HL-60/S4 treated with phorbol 12-myristate 13-acetate at 8.2 ng/mL for 4 days and 3 days (cell line): Measurements from ENCODE around the gene PSMG4.

ENCODE experiments used
- in situ Hi-C: fragments of 300-500 bp; cut with MboI; formaldehyde crosslinking; loops from 2 replicates; pipeline ENCODE4 v1.15.0; 2022; ENCODE audit warnings: low sequenced_read_pairs

The PSMG4 gene

DNA sequence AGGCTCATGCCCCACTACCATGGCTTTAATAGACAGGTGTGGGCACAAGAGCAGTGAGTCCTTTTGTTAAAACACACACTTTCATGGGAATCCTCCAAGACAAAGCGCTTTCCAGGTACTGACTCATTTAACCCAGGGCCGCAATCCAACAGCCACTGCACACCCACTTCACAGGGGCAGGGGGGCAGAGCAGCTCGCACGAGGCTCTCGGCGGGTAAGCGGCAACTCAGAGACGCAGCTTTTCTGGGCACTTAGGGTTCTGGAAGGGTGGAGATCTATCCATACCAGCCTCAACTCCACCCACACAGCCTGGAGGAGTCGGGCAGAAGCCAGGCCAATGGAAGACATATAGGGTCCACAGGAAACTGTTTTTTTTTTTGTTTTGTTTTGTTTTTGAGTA is 28.6 kb downstream of the PSMG4 start:
- in situ Hi-C loops: no loop called here

DNA sequence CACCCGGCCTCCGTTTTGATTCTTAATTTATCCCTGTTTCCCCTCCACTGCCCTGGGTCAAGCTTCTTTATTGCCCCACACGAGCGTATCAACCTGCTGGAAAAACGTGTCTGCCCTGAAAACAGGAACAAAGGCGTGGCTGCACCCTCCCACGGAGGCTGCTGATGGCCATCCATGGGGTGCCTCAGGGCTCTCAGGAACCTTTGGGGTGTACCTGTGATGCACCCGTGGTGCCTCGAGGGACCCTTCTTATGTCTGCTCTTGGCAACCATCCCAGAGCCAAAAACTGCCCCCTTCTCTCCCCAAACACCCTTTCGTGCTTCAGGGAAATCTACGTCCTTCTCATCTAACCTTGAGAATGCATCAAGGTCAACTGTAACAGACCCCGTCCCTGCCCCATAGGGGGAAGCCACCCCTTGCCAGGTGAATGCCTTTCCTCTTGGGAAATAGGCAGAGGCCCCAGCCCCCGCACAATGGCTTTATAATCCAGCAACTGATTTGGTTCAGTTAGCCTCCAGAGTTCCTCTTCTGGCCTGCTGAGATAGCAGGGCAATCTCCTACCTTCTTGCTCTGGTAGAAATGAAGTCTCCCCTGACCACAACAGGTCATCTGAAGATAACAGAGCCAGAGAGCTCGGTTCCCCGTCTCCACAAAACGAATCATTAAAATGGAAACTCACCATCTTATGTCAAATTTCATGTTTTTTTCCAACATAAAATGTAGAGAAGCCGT is 29.4 kb downstream of the PSMG4 start:
- in situ Hi-C loops: no loop called here

DNA sequence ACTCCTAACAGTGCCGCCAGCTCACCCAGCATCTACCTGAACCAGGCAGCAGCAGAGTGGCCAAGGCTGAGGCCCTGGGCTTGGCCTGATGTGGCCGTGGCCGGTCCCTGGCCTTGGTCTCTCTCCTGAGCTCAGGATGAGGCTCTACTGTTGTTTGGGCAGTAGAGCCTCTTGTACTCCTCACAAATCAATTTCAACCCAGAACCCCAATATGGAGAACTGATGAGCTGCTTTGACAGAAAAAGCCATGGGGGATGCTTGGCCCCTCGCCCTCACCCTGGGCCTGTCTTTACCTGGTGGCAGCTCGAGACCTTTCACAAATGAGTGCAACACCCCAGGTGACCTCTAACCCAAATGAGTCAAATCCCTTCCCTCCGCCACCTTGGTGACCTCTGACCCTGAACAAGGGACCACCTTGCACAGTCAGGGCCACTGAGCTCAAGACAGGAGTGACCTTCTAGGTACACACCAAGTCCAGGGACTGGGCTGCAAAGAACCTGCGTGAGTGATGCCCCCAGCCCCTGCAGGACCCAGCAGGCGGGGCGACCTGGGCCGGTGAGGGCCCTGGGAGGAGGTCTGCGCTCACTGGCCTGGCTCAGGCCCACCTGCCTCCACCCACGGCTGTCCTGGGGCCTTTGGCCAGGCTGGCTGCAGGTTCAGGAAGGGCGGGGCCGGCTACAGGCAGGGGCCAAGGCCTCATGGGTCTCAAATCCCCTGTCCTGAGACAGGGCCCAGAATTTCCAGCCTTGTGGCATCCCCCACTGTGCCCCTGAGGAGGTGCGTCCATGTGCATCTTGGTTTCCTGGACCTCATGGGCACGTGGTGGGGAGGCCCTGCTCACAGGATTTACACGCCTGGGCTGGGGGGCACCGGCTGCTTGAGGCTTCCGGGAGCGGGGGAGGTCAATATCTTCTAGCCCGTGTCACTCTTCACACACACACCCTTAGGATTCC is 30.2 kb downstream of the PSMG4 start:
- in situ Hi-C loops: no loop called here

DNA sequence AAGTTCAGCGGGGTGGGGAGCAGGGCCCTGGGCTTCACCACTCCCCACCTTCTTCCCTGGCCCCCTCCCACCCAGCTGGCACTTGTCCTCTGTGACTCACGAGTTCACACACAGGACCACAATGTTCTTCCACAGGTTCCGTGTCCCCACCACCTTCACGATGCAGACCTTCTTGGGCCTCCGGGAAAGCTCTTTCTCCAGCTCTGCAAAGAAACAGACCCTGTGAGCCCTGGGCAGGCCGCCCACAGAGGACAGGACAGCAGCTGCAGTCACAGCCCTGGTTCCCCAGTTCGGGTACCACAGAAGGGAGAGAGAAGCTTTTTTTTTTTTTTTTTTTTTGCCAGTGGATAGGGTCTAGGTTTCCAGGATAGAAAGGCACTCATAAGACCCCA is 30.9 kb downstream of the PSMG4 start:
- in situ Hi-C loops: no loop called here

DNA sequence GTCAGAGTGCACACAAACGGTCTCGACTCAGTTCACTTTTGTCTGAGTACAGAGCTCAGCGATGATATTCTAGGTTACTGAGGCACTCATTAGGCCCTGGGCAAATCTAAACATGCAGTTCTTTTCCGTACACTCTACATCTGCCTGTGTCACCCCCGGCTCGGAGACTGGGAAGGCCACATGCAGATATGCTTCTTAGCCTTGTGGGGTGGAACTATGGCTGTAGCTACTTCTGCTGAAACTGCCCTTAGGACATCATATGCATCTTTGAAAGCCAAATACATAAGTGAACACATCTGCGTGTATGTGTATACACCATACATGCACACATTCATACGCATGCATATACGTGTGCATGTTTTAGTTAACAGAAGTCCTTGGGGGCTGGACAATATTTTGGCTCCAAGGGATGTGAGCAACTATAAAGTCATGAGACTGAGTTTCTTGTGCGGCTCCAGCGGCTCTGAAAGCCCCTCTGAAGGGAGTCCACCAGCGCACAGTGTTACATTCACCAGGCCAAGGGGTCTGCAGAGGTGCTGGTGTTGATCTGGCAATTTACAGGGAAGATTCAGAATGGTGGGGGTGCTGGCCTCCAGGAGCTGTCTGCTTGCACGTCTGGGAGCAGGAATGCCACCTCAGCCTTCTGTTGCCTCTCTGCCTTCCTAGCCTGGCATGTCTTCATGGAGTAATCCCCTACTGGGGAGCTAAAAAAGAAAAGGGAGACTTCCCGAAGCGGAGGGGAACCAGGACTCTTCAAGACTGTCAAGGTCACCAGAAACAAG is 31.6 kb downstream of the PSMG4 start:
- in situ Hi-C loops: no loop called here

DNA sequence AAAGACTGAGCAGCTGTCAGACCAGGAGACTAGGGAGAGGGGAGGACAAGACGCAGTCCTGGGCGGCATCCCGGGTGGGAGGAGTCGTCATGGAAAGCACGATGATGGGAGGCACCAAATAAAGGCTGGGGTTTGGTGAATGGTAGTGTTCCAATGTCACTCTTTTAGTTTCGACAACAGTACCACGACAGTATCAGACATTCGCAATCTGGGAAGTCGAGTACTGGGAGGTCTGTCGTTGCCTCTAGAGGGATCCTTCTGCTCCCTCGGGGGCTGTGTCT is 32.1 kb downstream of the PSMG4 start:
- in situ Hi-C loops: no loop called here

DNA sequence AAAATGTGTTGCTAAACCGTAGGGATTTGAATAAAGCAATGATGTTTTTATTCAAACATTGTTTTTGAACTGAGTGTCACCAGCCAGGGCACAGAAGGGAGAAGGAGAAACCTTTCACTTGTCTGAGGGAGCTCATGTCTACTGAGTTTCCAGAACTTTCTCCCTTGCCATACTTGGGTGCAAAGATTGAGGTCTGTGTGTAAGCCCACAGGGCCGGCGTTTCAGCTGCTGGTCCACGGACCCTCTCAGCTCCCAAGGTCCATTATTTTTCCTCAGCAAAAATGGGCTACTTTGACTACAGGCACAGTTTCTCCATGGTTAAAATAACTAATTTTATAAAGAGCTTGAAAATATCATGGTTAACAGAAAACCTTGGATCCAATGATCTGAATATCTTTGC is 32.6 kb downstream of the PSMG4 start:
- in situ Hi-C loops: no loop called here

DNA sequence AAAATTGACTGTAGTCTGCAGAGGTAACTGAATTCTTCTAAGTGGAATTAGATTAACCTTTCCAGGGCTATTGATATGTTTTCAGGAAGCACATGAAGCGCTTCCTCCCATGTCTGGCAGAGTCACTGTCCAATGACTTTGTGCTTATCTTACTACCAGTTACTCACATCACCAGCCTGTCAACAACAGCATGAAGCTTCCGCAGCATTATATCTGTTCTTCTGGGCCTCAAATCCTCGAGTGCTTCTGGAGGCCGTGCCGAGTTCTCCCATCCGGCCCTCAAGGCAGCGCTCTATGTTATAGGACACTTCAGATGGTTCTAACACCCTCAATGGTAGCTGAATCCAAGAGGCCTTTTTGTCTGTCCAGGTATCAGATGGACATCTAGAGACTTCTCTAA is 33.2 kb downstream of the PSMG4 start:
- in situ Hi-C loops: no loop called here

DNA sequence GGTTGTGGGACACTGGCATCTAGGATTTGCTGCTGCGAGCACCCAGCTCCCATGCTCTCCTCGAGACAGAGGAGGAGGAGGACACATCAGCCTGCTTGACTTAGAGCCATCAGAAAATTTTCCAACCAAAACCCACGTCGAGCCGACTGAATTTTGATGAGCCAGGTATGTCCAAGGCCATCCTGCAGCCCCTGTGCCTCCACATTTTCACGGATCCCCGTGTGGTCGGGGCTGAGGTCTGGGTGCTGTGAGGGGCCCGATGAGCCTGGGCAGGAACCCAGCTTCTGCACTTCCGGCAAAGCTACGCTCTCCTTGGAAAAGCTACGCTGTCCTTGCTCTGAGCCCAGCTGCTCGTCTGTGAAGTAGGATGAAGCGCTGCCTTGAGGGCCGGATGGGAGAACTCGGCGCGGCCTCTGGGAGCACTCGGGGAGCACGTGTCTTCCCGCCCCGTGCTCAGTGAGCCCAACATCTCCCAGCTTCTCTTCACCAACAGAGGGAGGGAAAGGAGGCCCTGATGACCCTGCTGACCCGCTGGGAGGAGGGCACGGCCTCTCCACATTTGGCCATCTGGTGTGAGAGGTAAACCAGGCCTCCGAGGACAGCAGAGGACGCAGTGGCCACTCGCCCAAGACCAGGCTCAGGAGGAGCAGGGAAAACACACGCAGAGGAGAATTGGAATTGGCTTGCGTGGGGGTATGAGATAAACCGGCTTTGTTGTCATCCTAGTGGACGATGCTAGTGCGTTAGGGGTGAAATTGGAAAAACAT is 33.9 kb downstream of the PSMG4 start:
- in situ Hi-C loops: no loop called here

DNA sequence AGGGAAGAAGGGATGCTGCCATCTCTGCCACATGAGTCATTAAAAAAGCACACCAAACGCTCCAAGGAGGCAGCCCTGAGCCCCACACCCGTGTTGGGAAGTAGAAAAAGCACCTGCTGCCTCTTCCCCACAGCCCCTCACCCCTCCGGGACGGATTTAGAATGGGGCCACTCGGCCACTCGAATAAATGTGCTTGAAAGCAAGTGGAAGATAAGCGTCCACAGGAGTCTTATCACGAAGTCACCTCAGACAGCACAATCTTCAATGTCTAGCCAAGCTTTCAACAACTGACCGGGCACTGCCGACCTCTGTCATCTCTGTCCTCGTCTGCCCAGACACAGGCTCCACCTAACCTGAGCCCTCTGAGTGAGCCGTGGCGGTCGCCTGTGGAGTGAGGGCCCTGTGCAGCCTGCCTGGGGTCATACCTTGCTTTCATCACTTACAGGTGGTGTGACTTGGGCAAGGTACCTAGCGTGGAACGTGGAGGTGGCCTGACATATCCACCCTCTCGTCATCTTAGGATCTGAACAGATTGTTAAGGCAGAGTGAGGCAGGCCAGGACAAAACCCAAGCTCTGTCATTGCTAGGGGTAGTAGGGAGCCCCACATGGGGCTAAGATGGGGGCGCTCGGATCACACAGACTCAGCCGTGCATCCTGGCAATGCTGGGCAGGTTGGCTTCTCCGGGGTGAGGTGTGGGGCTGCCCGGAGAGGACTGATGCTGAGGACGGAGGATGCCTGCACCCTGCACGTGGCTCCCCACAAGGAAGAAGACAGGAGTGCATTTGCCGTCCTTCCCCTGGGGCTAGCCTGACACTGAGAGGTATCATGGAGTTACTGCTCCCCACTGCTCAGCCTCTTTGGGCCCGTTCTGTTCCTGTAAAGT is 34.8 kb downstream of the PSMG4 start:
- in situ Hi-C loops: no loop called here

DNA sequence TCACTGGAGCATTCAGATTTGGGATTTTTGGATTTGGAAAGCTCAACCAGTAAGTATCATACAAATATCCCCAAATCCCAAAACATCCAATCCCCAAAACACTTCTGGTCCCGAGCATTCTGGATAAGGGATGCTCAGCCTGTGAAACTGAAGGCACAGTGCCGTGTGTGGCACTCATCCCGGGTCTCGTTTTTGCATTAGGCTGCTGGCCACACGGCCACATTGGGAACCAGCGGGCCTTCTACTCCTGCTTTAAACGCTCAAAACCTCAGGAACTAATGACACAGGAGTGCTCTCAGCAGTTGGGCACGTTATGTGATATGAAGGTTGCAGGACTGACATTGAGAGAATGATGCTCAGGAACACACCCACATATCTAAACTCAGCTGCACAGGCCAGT is 35.6 kb downstream of the PSMG4 start:
- in situ Hi-C loops: no loop called here

DNA sequence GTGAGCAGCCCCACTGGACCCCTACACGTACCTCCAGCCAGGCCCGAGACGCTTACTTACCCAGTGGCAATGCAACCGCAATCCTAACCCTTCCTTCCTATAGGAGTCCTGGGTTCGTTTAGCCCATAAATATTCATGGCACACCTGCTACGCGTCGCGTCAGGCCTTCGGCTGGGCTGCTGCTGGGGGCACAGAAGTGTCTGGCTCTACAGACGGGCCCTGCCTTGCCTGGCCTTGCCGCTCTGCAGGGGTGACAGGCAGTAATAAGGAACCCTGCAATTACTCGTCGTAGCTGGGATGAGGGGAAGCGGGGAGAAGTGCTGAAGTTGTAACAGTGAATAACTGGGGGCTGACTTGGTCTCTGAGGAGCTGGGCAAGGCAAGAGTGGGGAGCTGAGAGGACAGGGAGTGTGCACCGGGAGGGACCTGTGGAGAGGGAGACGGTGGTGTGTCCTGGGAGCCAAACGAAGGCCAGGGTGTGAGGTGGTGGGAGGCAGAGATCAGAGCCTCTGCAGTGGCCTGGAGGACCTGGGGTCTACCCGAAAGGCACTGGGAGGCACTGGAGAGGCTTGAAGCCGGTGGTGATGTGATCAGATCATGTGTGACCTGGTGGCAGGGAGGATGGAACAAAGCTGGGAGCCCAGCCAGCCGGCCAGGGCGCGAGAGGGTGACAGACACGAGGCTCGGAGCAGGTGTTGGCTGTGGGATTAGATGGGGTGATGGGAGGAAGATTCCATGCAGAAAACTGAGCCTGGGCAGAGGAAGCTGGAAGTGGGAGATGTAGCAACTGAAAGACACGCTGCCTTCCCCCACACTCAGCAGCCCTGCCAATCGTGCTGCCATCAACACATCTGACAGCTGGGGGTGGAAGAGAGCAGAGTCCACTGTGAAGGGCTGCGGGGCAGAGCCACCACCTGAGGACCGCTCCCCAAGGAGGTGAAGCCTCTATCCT is 36.4 kb downstream of the PSMG4 start:
- in situ Hi-C loops: no loop called here

DNA sequence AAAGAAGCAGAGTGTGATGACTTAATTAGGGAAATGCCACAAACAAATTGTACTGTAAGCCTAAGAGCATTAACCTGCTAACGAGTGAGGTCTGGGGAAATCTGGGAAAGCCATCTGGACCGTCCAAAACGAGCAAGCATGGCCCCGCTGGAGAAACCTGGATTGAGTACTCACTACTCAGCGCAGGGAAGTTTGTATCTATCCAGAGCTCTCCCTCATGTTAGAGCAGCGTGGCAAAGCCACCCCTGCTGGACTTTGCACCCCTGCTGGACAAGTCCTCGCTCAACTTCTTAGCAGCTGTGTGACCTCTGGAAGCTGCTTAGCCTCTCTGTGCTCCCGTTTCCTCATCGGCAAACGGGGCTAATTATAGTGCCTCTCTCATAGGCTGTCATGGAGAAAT is 37.3 kb downstream of the PSMG4 start:
- in situ Hi-C loops: no loop called here

DNA sequence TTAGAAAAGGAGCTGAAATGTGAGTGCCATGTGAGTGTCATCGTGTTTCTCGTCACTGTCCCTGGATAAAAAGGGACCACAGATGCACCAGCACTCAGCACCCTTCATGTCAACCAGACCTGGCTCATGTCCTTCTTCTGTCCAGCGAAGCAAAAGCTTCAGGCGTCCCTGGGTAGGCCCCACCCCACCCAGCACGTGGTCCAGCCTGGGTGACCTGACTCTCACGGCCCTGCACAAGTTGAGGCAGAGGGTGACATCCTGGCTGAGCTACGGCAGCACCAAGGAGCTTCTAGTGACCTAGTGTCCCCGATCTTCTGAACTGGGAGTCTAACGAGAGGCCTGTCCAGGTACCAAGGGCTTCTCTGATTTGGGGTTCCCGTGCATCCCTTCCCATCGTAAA is 37.8 kb downstream of the PSMG4 start:
- in situ Hi-C loops: no loop called here

DNA sequence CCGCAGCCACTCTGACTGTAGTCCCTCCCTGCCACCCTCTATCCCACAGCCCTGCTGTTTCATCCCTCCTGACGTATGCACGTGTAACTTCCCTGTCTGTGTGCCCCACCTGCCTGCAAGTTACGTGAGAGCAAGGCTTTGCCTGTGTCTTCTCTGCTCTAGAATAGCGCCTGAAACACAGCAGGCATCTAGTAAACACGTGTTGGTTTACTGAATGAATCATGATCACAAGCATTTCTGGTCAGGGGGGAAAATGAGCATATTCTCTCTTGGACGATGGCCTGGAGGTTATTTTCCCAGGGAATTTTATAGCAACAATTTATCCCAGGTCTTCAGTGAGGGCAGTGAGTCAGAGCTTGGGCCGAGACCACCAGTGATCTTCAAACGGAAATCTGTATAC is 38.3 kb downstream of the PSMG4 start:
- in situ Hi-C loops: no loop called here

DNA sequence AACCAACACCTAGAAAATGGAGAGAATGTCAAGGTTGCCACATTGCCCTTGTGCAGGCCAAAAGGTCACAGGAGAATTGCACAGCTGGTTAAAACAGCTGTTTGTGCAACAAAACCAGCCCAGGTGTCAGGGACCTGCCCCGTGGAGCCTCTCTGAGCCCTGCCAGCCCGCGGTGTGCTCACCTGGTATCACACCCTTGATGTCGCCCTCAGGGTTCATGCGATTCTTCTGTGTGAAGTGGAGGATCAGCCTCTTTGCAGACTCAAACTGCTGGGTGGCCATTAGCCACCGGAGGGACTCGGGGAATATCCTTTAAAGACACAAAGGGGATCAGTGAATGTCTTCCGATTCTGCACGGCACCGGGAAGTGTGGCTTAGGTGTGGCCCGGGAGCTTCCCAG is 39.2 kb downstream of the PSMG4 start:
- in situ Hi-C loops: no loop called here

DNA sequence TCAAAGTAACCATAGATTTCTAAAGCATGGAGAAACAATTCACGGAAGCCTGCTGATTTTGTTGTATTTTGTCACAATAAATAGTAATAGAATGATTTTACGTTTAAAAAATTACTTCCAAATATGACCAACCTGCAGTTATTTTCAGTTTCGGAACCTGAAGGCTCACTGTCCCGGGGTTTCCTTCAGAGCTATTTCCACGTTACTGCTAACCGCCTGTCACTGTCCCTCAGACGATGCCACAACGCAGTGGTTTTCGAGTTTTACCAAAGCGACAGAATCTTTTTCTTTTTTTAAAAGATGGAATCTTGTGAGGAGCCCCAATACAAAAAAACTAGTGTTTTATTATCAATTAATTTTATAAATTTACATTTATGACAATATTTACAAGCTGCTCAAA is 40.5 kb downstream of the PSMG4 start:
- in situ Hi-C loops: no loop called here

DNA sequence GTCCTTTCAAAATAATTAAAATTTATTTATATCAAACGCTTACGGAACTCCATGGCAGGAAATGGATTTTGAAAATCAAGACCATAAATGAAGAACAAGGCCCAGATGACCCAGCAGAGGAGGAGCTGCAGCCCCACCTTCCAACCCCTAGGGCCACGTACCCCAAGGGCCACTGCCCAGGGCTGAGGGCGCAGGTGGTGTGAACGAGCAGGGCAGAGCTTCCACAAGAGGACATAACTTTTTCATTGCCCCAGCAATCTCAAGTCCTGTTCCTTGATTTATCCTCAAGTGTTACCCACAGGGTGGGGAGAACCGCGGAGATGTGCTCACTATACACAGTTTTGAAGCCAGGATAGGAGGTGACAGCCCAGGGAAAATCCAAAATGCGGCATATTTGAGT is 42.8 kb downstream of the PSMG4 start:
- in situ Hi-C loops: no loop called here
